B cell (primary cell): ENCODE data around the gene FOXL2. TPM values are rescaled to one million over a fixed set of nuclear protein-coding genes. Genes with fewer than 3 reads are reported as not detected.
A peak's percentile ranks its signal among the peaks of the same experiment; 100 is the strongest.

Experiments
- ATAC-seq: fragments of 200-7000 bp; cut with Tn5 transposase; one replicate; pipeline ENCODE4 v1.10.0; 2021; ENCODE audit warnings: low read depth, mild to moderate bottlenecking, moderate number of reproducible peaks, moderate library complexity
- CTCF ChIA-PET: fragments of 350-600 bp; sonication (Branson Sonifier 250); formaldehyde crosslinking; loops from one replicate; lab custom pipeline; 2021; ENCODE audit warnings: antibody characterized with exemption, inconsistent platforms; lab: Charles Lee
- POLR2A ChIA-PET: fragments of 350-600 bp; sonication (Branson Sonifier 250); formaldehyde crosslinking; loops from one replicate; lab custom pipeline; 2021; ENCODE audit warnings: antibody characterized with exemption; lab: Charles Lee
- DNase-seq: peaks from one replicate; pipeline ENCODE4 v3.0.0; 2013
- H2AFZ ChIP-seq: 2 replicates; pipeline ENCODE4 v1.6.1; 2012; ENCODE audit warnings: mild to moderate bottlenecking, low read depth, low read length; ENCODE audit not compliant: insufficient read depth, poor library complexity, severe bottlenecking
- H3K27ac ChIP-seq, 2 donors: 1 replicate in 1 of 2; 2 replicates in 1 of 2; pipeline ENCODE4 v1.5.1; 2012 to 2013; ENCODE audit warnings: low read length in 2 of 2, mild to moderate bottlenecking in 2 of 2, moderate library complexity in 1 of 2
- H3K27me3 ChIP-seq, 4 experiments: fragments of 200-600 bp in 1 of 4; sonication (generic) in 1 of 4; replicated peaks in 1 of 4; 1 replicate in 2 of 4; 2 replicates in 2 of 4; pipeline versions ENCODE4 v1.6.1 to v1.7.0; 2013 to 2016; ENCODE audit warnings: low read length in 3 of 4, mild to moderate bottlenecking in 2 of 4, mixed read lengths in 1 of 4, moderate library complexity in 1 of 4; ENCODE audit not compliant: insufficient read depth in 4 of 4, control insufficient read depth in 3 of 4; ENCODE audit errors: control extremely low read depth in 1 of 4
- H3K36me3 ChIP-seq, 2 experiments: replicated peaks in 1 of 2; 1 replicate in 1 of 2; 2 replicates in 1 of 2; pipeline versions ENCODE4 v1.6.1 to v1.7.1; 2013; ENCODE audit warnings: low read length in 1 of 2; ENCODE audit not compliant: insufficient read depth in 2 of 2, control insufficient read depth in 1 of 2; ENCODE audit errors: control extremely low read depth in 1 of 2, extremely low read depth in 1 of 2
- H3K4me1 ChIP-seq, 2 donors: fragments of 200-600 bp in 1 of 2; sonication (generic) in 1 of 2; 1 replicate in 1 of 2; 2 replicates in 1 of 2; pipeline versions ENCODE4 v1.5.1 to v1.6.1; 2013 to 2017; ENCODE audit warnings: low read length in 2 of 2; ENCODE audit not compliant: control insufficient read depth in 2 of 2, insufficient read depth in 2 of 2
- H3K4me2 ChIP-seq: replicated peaks from 2 replicates; pipeline ENCODE3; 2012; ENCODE audit warnings: mild to moderate bottlenecking, low read depth, low read length; ENCODE audit not compliant: poor library complexity, severe bottlenecking
- H3K4me3 ChIP-seq, 5 experiments: fragments of 200-600 bp in 1 of 5; sonication (generic) in 1 of 5; 1 replicate in 3 of 5; 2 replicates in 2 of 5; pipeline versions ENCODE4 v1.5.1 to v1.7.0; 2011 to 2016; ENCODE audit warnings: low read length in 4 of 5, mild to moderate bottlenecking in 4 of 5, low read depth in 2 of 5, control low read depth in 1 of 5, moderate library complexity in 1 of 5; ENCODE audit not compliant: insufficient read depth in 1 of 5; ENCODE audit errors: control extremely low read depth in 1 of 5, extremely low read depth in 1 of 5
- H3K79me2 ChIP-seq: fragments of 200-600 bp; sonication (generic); one replicate; pipeline ENCODE4 v1.6.0; 2016; ENCODE audit warnings: low read length; ENCODE audit not compliant: control insufficient read depth, insufficient read depth
- H3K9ac ChIP-seq: fragments of 200-600 bp; sonication (generic); 2 replicates; pipeline ENCODE4 v1.6.1; 2017; ENCODE audit warnings: mild to moderate bottlenecking, low read length, moderate library complexity
- H3K9me3 ChIP-seq, 3 donors: one replicate each; pipeline versions ENCODE4 v1.6.1 to v1.7.1; 2013; ENCODE audit warnings: low read length in 2 of 3; ENCODE audit not compliant: control insufficient read depth in 2 of 3, insufficient read depth in 1 of 3; ENCODE audit errors: control extremely low read depth in 1 of 3
- H4K20me1 ChIP-seq: 2 replicates; pipeline ENCODE4 v1.6.0; 2012; ENCODE audit warnings: mild to moderate bottlenecking, low read length; ENCODE audit not compliant: insufficient read depth, control insufficient read depth, poor library complexity, severe bottlenecking
- H3K27ac Mint-ChIP-seq: one replicate; pipeline ENCODE4 v1.8.0; 2021; ENCODE audit warnings: mixed read lengths
- H3K27me3 Mint-ChIP-seq: one replicate; pipeline ENCODE4 v1.8.0; 2021; ENCODE audit warnings: mixed read lengths
- H3K4me1 Mint-ChIP-seq: one replicate; pipeline ENCODE4 v1.8.0; 2021; ENCODE audit warnings: mixed read lengths
- H3K4me3 Mint-ChIP-seq: one replicate; pipeline ENCODE4 v1.8.0; 2021; ENCODE audit warnings: mixed read lengths
- H3K9me3 Mint-ChIP-seq: one replicate; pipeline ENCODE4 v1.8.0; 2022; ENCODE audit warnings: mixed read lengths; ENCODE audit not compliant: insufficient read depth
- CTCF ChIP-seq: fragments of 200-600 bp; IDR thresholded peaks from one replicate; pipeline ENCODE4 v1.8.0; 2022; ENCODE audit warnings: antibody characterized with exemption, mild to moderate bottlenecking
- EZH2 ChIP-seq: IDR thresholded peaks from 2 replicates; pipeline ENCODE4 v1.6.1; 2012; ENCODE audit warnings: borderline replicate concordance, low read depth, mild to moderate bottlenecking, moderate library complexity, low read length; ENCODE audit not compliant: insufficient read depth, poor library complexity, severe bottlenecking
- WGBS: methylation state at CpG from one replicate; pipeline ENCODE4 v1.1.5; 2013; ENCODE audit warnings: missing lambda C conversion rate; ENCODE audit not compliant: insufficient coverage; 5-methylcytosine and 5-hydroxymethylcytosine counted together
- intact Hi-C: fragments of 100-400 bp; cut with micrococcal nuclease; formaldehyde crosslinking; loops from one replicate; pipeline ENCODE4 v1.10.0; 2022
- polyA plus RNA-seq: library from polyadenylated mRNA; depleted of rRNA; stranded (reverse); fragments of >200 nt; gene quantifications from 2 replicates; pipeline ENCODE4 v1.2.3, GENCODE V29; 2012
- total RNA-seq, 2 donors: library from RNA; stranded (reverse); fragments of 120-200 nt in 1 of 2; gene quantifications; 1 replicate in 1 of 2; 2 replicates in 1 of 2; pipeline versions ENCODE4 v1.2.3 to v1.2.4, GENCODE V29; 2013 to 2022

FOXL2 gene
- total and polyA plus RNA-seq, 2 donors (not counting 1 experiment from before 2014, with no cell fraction given): not detected

- peak overlapping the region; percentile 17 for H3K4me3 Mint-ChIP-seq
- POLR2A ChIA-PET: no interaction called here
- peaks cover 0 to 45% (median 0%) of the 10 kb centered on the region in 3 donors for H3K9me3 ChIP-seq
- no peak overlapping the region for H3K27ac ChIP-seq
- peaks cover 68% of the 10 kb centered on the region for H3K27me3 Mint-ChIP-seq
- peak; percentile 64 for DNase-seq
- peak; percentile 99 for TF ChIP-seq EZH2
- TF ChIP-seq CTCF: no peak
- 7% methylated on average over 18 of the region's 30 CpGs for WGBS
- H3K4me3 ChIP-seq: peak overlapping the region in 2 of 5 experiments; percentile 10 to 37
- CTCF ChIA-PET: interaction anchor here (0.6 to 2.3 kb wide), 5 partner anchors 8 to 350 kb away, joined by 3 to 11 read pairs (median 3); partner anchors contain the start of gene CEP70
- H2AFZ ChIP-seq: peak overlapping the region; percentile 38
- no peaks in the 10 kb centered on the region for H3K36me3 ChIP-seq
- H4K20me1 ChIP-seq: no peaks in the 10 kb centered on the region
- H3K9me3 Mint-ChIP-seq: no peaks in the 10 kb centered on the region
- H3K27ac Mint-ChIP-seq: peak overlapping the region; percentile 16
- peak overlapping the region; percentile 57 for H3K9ac ChIP-seq
- no peaks in the 10 kb centered on the region for H3K79me2 ChIP-seq
- H3K27me3 ChIP-seq: peaks cover 2 to 94% (median 73%) of the 10 kb centered on the region in 4 experiments
- peak overlapping the region; percentile 86 for H3K4me2 ChIP-seq
- intact Hi-C loops: no loop called here
- ATAC-seq: no peak
- peaks cover 41% of the 10 kb centered on the region for H3K4me1 Mint-ChIP-seq
- peaks cover 42 to 66% of the 10 kb centered on the region in 2 donors for H3K4me1 ChIP-seq
These were observed 2.9 kb downstream of the FOXL2 start for GRCh38 chr3:138943724-138944653.
